ENCODE measurements around the gene RFX2.
"Not testable (repeated sequence)": the region's sequence is repeated elsewhere in the genome, so short reads cannot be mapped to it uniquely, and the experiment has no call there.

RFX2 gene

GRCh38 chr19:6074709-6075403 lies 35.4 kb downstream of the RFX2 start:
- DNase-seq (ENCODE audit: low read depth in 2 of 2) = no peak

- DNase-seq (ENCODE audit: low read depth in 2 of 2) = no peak
Measured at GRCh38 chr19:6073858-6074708, 36.2 kb downstream of the RFX2 start.

- not testable (repeated sequence) for DNase-seq (ENCODE audit: low read depth in 2 of 2)
Measured at GRCh38 chr19:6073233-6073632, 37.1 kb downstream of the RFX2 start.

- DNase-seq (ENCODE audit: low read depth in 2 of 2) = no peak
Measured at GRCh38 chr19:6071875-6072274, 38.4 kb downstream of the RFX2 start.

GRCh38 chr19:6070720-6071485 lies 39.4 kb downstream of the RFX2 start:
- DNase-seq (ENCODE audit: low read depth in 2 of 2) = peak; percentile 91 to 92

- no peak for DNase-seq (ENCODE audit: low read depth in 2 of 2)
Measured at GRCh38 chr19:6070207-6070681, 40.1 kb downstream of the RFX2 start.

GRCh38 chr19:6069268-6069791 lies 41.0 kb downstream of the RFX2 start:
- no peak for DNase-seq (ENCODE audit: low read depth in 2 of 2)

- DNase-seq (ENCODE audit: low read depth in 2 of 2) = no peak
Measured at GRCh38 chr19:6068711-6069110, 41.6 kb downstream of the RFX2 start.

GRCh38 chr19:6067975-6068374 lies 42.3 kb downstream of the RFX2 start:
- DNase-seq (ENCODE audit: low read depth in 2 of 2) = no peak

- DNase-seq (ENCODE audit: low read depth in 2 of 2) = peak; percentile 75 to 79
Measured at GRCh38 chr19:6066661-6067646, 43.3 kb downstream of the RFX2 start.

GRCh38 chr19:6065685-6066374 lies 44.5 kb downstream of the RFX2 start:
- no peak for DNase-seq (ENCODE audit: low read depth in 2 of 2)

GRCh38 chr19:6064336-6065073 lies 45.8 kb downstream of the RFX2 start:
- DNase-seq (ENCODE audit: low read depth in 2 of 2) = no peak

- DNase-seq (ENCODE audit: low read depth in 2 of 2) = no peak
Measured at GRCh38 chr19:6063576-6064335, 46.5 kb downstream of the RFX2 start.

GRCh38 chr19:6062961-6063575 lies 47.2 kb downstream of the RFX2 start:
- no peak for DNase-seq (ENCODE audit: low read depth in 2 of 2)

- no peak for DNase-seq (ENCODE audit: low read depth in 2 of 2)
Measured at GRCh38 chr19:6062274-6062673, 48.0 kb downstream of the RFX2 start.

- DNase-seq (ENCODE audit: low read depth in 2 of 2) = no peak
Measured at GRCh38 chr19:6061376-6062130, 48.7 kb downstream of the RFX2 start.

- peak; percentile 39 to 40 for DNase-seq (ENCODE audit: low read depth in 2 of 2)
Measured at GRCh38 chr19:6060600-6061375, 49.5 kb downstream of the RFX2 start.

All from fibroblast of skin of left quadriceps (primary cell).